ENCODE data around the gene CDC37L1. TPM values are rescaled to one million over a fixed set of nuclear protein-coding genes. Genes with fewer than 3 reads are reported as not detected.
A peak's percentile ranks its signal among the peaks of the same experiment; 100 is the strongest.

Gene CDC37L1
- total RNA-seq, 1 donor, result 25.9 TPM

DNA sequence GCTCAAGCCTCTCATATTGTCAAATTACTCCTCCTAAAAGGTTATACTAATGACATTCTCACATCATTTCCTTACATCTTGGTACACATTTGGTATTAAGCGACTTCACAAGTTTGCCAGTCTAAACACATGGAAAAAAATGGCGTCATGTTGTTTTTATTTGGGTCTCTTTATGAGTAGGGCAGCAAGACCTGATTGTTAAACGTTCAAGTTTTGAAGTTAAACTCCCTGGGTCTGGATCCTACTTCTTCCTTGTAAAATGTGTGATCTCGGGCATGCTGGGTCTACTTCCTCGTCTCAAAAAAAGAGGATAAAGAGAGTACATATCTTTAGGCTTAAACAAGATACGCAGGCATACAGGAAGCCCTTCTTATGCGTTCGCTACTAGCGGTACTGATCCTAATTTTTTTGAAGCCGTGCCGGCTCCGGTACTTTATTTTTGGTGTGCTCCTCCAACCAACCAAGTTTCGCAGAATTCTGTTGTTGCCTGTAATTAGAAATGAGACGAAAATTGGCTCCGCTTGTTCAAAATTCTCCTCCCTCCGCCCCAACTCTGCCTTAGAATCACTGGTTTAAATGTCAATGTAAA, 596 bp upstream of the CDC37L1 start:
- peak; percentile 51 for DNase-seq (ENCODE audit: low read depth)
- TF ChIP-seq, protein P1, sequence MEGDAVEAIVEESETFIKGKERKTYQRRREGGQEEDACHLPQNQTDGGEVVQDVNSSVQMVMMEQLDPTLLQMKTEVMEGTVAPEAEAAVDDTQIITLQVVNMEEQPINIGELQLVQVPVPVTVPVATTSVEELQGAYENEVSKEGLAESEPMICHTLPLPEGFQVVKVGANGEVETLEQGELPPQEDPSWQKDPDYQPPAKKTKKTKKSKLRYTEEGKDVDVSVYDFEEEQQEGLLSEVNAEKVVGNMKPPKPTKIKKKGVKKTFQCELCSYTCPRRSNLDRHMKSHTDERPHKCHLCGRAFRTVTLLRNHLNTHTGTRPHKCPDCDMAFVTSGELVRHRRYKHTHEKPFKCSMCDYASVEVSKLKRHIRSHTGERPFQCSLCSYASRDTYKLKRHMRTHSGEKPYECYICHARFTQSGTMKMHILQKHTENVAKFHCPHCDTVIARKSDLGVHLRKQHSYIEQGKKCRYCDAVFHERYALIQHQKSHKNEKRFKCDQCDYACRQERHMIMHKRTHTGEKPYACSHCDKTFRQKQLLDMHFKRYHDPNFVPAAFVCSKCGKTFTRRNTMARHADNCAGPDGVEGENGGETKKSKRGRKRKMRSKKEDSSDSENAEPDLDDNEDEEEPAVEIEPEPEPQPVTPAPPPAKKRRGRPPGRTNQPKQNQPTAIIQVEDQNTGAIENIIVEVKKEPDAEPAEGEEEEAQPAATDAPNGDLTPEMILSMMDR (IDR thresholded peaks at IDR 0.05; ENCODE audit: insufficient read depth, low read depth, low read length), result no peak
- peak overlapping the region; percentile 90 for H3K4me3 ChIP-seq (ENCODE audit: low read depth, low read length)

DNA sequence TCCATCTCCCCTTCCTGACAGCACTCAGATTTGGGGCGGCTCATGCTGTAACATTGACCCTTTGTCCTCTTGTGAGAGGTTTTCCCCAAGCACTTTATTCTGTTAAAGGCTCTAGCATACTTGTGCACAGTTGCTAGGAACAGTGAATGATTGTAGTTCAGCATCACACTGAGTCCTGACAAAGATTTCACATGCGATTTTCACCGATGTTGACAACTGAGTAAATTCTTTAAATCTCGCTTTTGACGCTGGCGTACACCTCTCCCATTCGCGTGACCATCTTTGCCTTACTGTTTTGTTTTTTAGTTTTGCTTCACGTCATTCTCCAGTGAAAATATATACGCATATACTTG, 780 bp downstream of the CDC37L1 start:
- H3K4me3 ChIP-seq (ENCODE audit: low read depth, low read length), result peak overlapping the region; percentile 90
- DNase-seq (ENCODE audit: low read depth), result peak; percentile 32
- TF ChIP-seq, protein P1 (IDR thresholded peaks at IDR 0.05; ENCODE audit: insufficient read depth, low read depth, low read length), result no peak

DNA sequence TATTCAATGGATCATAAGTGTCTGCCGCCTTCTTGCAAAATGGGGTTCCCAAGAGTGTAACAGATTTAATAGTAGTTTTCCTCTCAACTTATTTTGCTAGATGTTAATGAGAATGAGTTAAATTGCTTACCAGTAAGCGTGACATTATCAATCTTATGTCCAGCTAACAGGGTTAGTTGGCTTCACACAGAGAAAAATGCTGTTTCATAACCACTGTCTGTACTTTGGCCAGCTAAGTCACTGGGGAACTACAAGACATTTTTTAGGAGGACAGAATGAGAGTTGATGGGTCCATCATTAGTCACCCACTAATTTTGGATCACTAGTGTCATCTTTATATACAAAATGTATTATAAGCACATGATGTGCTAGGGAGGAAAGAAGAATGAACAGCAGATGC, 1.4 kb downstream of the CDC37L1 start:
- peak overlapping the region; percentile 90 for H3K4me3 ChIP-seq (ENCODE audit: low read depth, low read length)
- TF ChIP-seq, protein P1 (IDR thresholded peaks at IDR 0.05; ENCODE audit: insufficient read depth, low read depth, low read length), result no peak
- DNase-seq (ENCODE audit: low read depth), result peak; percentile 52

DNA sequence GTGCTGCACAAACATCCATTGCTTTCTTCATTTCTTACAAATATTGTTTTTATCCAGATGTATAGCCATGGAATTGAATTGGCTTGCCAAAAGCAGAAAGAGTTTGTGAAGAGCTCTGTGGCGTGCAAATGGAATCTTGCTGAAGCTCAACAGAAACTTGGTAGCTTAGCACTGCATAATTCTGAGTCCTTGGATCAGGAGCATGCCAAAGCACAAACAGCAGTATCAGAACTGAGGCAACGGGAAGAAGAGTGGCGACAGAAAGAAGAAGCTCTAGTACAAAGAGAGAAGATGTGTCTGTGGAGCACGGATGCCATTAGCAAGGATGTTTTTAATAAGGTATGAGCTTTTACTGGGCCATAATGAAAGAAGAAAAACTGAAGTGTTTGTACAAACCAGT, 5.5 kb downstream of the CDC37L1 start:
- H3K4me3 ChIP-seq (ENCODE audit: low read depth, low read length), result no peak overlapping the region
- TF ChIP-seq, protein P1 (IDR thresholded peaks at IDR 0.05; ENCODE audit: insufficient read depth, low read depth, low read length), result no peak
- DNase-seq (ENCODE audit: low read depth), result no peak

DNA sequence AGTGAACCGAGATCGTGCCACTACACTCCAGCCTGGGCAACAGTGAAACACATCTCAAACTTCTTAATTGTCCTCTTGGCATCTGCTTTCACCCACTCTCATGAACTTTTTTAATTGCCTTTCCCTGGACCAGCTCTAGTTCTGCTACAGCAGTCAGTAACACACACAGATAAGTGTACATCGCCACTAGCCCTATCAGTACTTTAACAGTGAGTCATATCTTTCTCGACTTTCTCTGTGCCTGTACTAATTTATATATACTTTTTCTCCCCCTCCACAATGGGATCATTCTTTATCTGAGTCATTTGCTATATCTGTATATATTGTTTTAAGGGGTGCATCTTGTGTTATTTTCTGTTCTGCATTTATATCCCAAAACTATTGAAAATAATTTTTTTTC, 6.7 kb downstream of the CDC37L1 start:
- TF ChIP-seq, protein P1 (IDR thresholded peaks at IDR 0.05; ENCODE audit: insufficient read depth, low read depth, low read length), result no peak
- DNase-seq (ENCODE audit: low read depth), result peak; percentile 30
- H3K4me3 ChIP-seq (ENCODE audit: low read depth, low read length), result no peak overlapping the region

DNA sequence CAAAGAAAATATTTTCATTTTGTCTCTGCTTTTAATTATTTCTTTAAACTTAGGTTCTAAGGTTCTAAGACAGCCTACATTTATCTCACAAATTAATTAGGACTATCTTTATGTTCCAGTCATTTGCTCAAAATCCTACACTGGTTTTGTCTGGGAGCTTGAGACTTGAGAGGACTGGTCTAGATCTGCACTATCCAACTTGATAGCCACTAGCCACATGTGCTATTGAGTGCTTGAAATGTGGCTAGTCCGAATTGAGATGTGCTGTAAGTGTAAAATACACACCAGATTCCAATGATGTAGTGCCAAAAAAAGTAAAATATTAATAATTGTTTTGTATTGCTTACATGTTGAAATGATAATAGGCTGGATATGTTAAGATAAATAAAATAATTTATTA, 7.2 kb downstream of the CDC37L1 start:
- H3K4me3 ChIP-seq (ENCODE audit: low read depth, low read length), result no peak overlapping the region
- no peak for DNase-seq (ENCODE audit: low read depth)
- TF ChIP-seq, protein P1 (IDR thresholded peaks at IDR 0.05; ENCODE audit: insufficient read depth, low read depth, low read length), result no peak

DNA sequence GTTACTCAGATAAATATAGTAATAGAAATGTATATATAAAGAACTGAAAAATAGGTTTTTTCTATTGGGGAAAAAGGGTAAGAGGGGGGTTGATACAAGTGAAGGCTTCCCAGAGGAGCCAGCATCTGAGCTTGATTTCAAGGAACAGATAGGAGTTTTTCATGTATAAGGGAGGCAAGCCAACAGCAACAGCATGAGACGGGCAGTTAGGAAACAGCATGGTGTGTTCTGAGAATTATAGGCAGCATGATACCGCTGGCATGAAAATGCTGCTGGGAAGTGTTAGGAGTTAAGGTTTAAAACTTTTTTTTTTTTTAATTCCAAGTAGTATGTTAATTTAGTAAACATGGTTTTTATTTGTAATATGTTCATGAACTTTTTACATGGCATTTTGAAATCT, 9.7 kb downstream of the CDC37L1 start:
- no peak for DNase-seq (ENCODE audit: low read depth)
- TF ChIP-seq, protein P1 (IDR thresholded peaks at IDR 0.05; ENCODE audit: insufficient read depth, low read depth, low read length), result no peak

More for the DNA sequence above, 9.7 kb downstream of the CDC37L1 start:
- H3K4me3 ChIP-seq (ENCODE audit: low read depth, low read length), result no peak overlapping the region
